ENCODE data around the gene ECHS1. TPM values are rescaled to one million over a fixed set of nuclear protein-coding genes. Genes with fewer than 3 reads are reported as not detected.

Gene ECHS1
- total and polyA plus RNA-seq, 9 of the 15 experiments (the other 6 are each of a cell fraction or from before 2014, with no cell fraction given) = 16.6 to 100 (median 68.1) TPM

DNA sequence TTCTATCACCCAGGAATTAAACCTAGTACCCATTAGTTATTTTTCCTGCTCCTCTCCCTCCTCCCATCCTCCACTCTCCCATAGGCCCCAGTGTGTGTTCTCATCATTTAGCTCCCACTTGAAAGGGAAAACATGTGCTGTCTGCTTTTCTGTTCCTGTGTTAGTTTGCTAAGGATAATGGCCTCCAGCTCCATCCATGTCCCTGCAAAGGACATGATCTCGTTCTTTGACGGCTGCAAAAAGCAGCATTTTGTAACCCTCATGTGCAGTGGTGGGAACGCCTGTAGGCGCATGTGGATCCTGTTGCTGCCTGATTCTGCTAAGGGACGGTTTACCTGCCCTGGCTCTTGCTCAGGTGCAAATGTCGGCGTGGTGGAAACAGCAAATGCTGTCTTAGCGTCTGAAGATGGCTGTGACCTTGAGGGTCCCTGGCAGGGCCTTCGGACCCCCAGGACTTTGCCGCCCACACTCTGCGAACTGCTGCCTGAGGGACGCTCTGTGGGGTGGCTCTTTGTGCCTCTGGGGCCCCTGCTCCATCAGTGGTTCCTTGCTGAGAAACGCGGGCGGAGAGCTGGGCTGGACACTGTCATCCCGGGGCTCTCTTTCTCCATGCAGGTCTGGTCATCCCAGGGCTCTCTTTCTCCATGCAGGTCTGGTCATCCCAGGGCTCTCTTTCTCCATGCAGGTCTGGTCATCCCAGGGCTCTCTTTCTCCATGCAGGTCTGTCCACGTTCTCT, 15.2 kb upstream of the ECHS1 start (continued):
- TF ChIP-seq ADNP (tag; IDR thresholded peaks at IDR 0.05) = no peak
- no peak for TF ChIP-seq ASH1L (IDR thresholded peaks at IDR 0.05; ENCODE audit: borderline replicate concordance, low read depth, partially characterized antibody)
- TF ChIP-seq MTA3 (IDR thresholded peaks at IDR 0.05; ENCODE audit: borderline replicate concordance) = 0 out of 2 replicates have a peak, but pooled peaks have one; percentile 35
- TF ChIP-seq, protein P1, sequence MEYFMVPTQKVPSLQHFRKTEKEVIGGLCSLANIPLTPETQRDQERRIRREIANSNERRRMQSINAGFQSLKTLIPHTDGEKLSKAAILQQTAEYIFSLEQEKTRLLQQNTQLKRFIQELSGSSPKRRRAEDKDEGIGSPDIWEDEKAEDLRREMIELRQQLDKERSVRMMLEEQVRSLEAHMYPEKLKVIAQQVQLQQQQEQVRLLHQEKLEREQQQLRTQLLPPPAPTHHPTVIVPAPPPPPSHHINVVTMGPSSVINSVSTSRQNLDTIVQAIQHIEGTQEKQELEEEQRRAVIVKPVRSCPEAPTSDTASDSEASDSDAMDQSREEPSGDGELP (CRISPR knock-in tag; IDR thresholded peaks at IDR 0.05; ENCODE audit: borderline replicate concordance) = no peak; the same call in 1 of the 2 replicates
- peak; percentile 93 for TF ChIP-seq NCOA1 (IDR thresholded peaks at IDR 0.05; ENCODE audit: low read depth)
- no peak for TF ChIP-seq ZNF217 (CRISPR knock-in tag; IDR thresholded peaks at IDR 0.05)
- peak; percentile 66 for TF ChIP-seq HCFC1 (IDR thresholded peaks at IDR 0.05; ENCODE audit: low read depth, low read length)
- no peak for TF ChIP-seq BRD4 (IDR thresholded peaks at IDR 0.05)
- TF ChIP-seq, protein P2, sequence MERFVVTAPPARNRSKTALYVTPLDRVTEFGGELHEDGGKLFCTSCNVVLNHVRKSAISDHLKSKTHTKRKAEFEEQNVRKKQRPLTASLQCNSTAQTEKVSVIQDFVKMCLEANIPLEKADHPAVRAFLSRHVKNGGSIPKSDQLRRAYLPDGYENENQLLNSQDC (CRISPR knock-in tag; IDR thresholded peaks at IDR 0.05) = no peak
- TF ChIP-seq ZNF561 (CRISPR knock-in tag; conservative IDR thresholded peaks at IDR 0.05) = no peak
- TF ChIP-seq DIDO1 (tag; IDR thresholded peaks at IDR 0.05; ENCODE audit: low read depth) = peak; percentile 95
- TF ChIP-seq RBM39 (optimal IDR thresholded peaks at IDR 0.05; ENCODE audit: low read depth, low read length) = no peak
- peak; percentile 68 for TF ChIP-seq GABPA (tag; conservative IDR thresholded peaks at IDR 0.05; ENCODE audit: low read depth)
- no peak for TF ChIP-seq CBFA2T3 (IDR thresholded peaks at IDR 0.05)
- no peak for TF ChIP-seq E2F6 (IDR thresholded peaks at IDR 0.05; ENCODE audit: borderline replicate concordance in 1 of 2, extremely low read depth in 1 of 2, insufficient read depth in 1 of 2, insufficient read length in 1 of 2, low read depth in 1 of 2, low read length in 1 of 2, poor library complexity in 1 of 2, severe bottlenecking in 1 of 2)
- TF ChIP-seq MAZ (CRISPR knock-in tag; conservative IDR thresholded peaks at IDR 0.05 in 1 of 2, IDR thresholded peaks at IDR 0.05 in 1 of 2) = peak in 1 of 2 experiments; percentile 59; a peak in 2 of 4 replicates
- no peak for TF ChIP-seq ZNF324 (CRISPR knock-in tag; IDR thresholded peaks at IDR 0.05)
- peak; percentile 71 for TF ChIP-seq POLR2A (conservative IDR thresholded peaks at IDR 0.05)
- TF ChIP-seq ZFX (CRISPR knock-in tag; IDR thresholded peaks at IDR 0.05) = peak; percentile 52
- TF ChIP-seq, protein P3, sequence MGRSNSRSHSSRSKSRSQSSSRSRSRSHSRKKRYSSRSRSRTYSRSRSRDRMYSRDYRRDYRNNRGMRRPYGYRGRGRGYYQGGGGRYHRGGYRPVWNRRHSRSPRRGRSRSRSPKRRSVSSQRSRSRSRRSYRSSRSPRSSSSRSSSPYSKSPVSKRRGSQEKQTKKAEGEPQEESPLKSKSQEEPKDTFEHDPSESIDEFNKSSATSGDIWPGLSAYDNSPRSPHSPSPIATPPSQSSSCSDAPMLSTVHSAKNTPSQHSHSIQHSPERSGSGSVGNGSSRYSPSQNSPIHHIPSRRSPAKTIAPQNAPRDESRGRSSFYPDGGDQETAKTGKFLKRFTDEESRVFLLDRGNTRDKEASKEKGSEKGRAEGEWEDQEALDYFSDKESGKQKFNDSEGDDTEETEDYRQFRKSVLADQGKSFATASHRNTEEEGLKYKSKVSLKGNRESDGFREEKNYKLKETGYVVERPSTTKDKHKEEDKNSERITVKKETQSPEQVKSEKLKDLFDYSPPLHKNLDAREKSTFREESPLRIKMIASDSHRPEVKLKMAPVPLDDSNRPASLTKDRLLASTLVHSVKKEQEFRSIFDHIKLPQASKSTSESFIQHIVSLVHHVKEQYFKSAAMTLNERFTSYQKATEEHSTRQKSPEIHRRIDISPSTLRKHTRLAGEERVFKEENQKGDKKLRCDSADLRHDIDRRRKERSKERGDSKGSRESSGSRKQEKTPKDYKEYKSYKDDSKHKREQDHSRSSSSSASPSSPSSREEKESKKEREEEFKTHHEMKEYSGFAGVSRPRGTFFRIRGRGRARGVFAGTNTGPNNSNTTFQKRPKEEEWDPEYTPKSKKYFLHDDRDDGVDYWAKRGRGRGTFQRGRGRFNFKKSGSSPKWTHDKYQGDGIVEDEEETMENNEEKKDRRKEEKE (IDR thresholded peaks at IDR 0.05; ENCODE audit: borderline replicate concordance in 1 of 2, control insufficient read depth in 1 of 2, low read depth in 2 of 2, low read length in 1 of 2) = peak in 1 of 2 experiments; percentile 43; a peak in 1 of 4 replicates
- peak; percentile 49; the same call in 1 of the 2 replicates for TF ChIP-seq DPF2 (IDR thresholded peaks at IDR 0.05)
- TF ChIP-seq ARID1B (IDR thresholded peaks at IDR 0.05) = 0 out of 2 replicates have a peak, but pooled peaks have one; percentile 12
- TF ChIP-seq NFIC (IDR thresholded peaks at IDR 0.05) = peak; percentile 15; the same call in 1 of the 2 replicates
- TF ChIP-seq ESRRA (IDR thresholded peaks at IDR 0.05; ENCODE audit: borderline replicate concordance, low read depth) = peak; percentile 85
